ENCODE results near the gene IMMP2L. TPM values are rescaled to one million over a fixed set of nuclear protein-coding genes. Genes with fewer than 3 reads are reported as not detected.

Gene IMMP2L
- total and polyA plus RNA-seq, 2 of the 4 experiments (the other 2 are of a cell fraction), result 5.8 to 9.3 TPM

- Histone ChIP-seq H2BK15ac (ENCODE audit: low read depth, low read length) (no peak overlapping the region), H2AFZ (replicated peaks; ENCODE audit: low read length, poor library complexity) (no peak overlapping the region), H2AK5ac (ENCODE audit: low read depth, low read length) (no peak overlapping the region), H3K27ac (ENCODE audit: insufficient read depth, low read length) (no peak overlapping the region), H2BK5ac (ENCODE audit: low read depth, low read length, poor library complexity, severe bottlenecking) (no peak overlapping the region), H3K4me3 (ENCODE audit: insufficient read depth, low read depth, low read length) (no peak overlapping the region), H3K56ac (ENCODE audit: extremely low read depth, insufficient read depth, low read length) (no peak overlapping the region), H3K4me1 (ENCODE audit: control insufficient read depth, insufficient read depth, low read length) (no peaks in the 10 kb centered on the region), H3K79me1 (ENCODE audit: low read depth in 1 of 2, low read length in 2 of 2) (no peaks in the 10 kb centered on the region), H2BK20ac (ENCODE audit: low read depth, low read length) (no peak overlapping the region), H3K9ac (ENCODE audit: low read depth, low read length) (no peak overlapping the region), H3K9me1 (ENCODE audit: insufficient read depth, low read length) (no peaks in the 10 kb centered on the region), H3K36me3 (ENCODE audit: control insufficient read depth, insufficient read depth, low read length) (no peaks in the 10 kb centered on the region), H3K4ac (ENCODE audit: low read depth, low read length) (no peak overlapping the region), H4K91ac (ENCODE audit: insufficient read depth, low read depth, low read length) (no peak overlapping the region), H3K27me3 (ENCODE audit: control insufficient read depth, insufficient read depth, low read length) (no peaks in the 10 kb centered on the region), H3K9me3 (ENCODE audit: control insufficient read depth, insufficient read depth, low read length) (no peaks in the 10 kb centered on the region), H3K4me2 (ENCODE audit: low read depth, low read length) (no peak overlapping the region), H3K23ac (ENCODE audit: low read depth, low read length) (no peak overlapping the region), H4K20me1 (ENCODE audit: insufficient read depth, low read length) (no peaks in the 10 kb centered on the region), H2BK120ac (ENCODE audit: low read depth, low read length) (no peak overlapping the region), H3K14ac (replicated peaks; ENCODE audit: low read depth, low read length) (no peak overlapping the region), H3K18ac (ENCODE audit: low read depth, low read length) (no peak overlapping the region), H2AK9ac (replicated peaks; ENCODE audit: low read depth, low read length, poor library complexity) (no peak overlapping the region), H4K8ac (ENCODE audit: low read depth in 2 of 2, low read length in 2 of 2) (no peak overlapping the region), H4K5ac (ENCODE audit: low read depth, low read length) (no peak overlapping the region)
- no peak for TF ChIP-seq CTCF (conservative IDR thresholded peaks at IDR 0.05; ENCODE audit: low read depth, low read length)
- TF ChIP-seq FOS (IDR thresholded peaks at IDR 0.05; ENCODE audit: low read depth, low read length), result no peak
- no peak for TF ChIP-seq POLR2A (IDR thresholded peaks at IDR 0.05; ENCODE audit: low read depth, low read length)
- TF ChIP-seq NFE2L2 (IDR thresholded peaks at IDR 0.05; ENCODE audit: low read depth, low read length), result no peak
- no peak for TF ChIP-seq CEBPB (IDR thresholded peaks at IDR 0.05; ENCODE audit: low read depth, low read length)
- TF ChIP-seq BHLHE40 (IDR thresholded peaks at IDR 0.05; ENCODE audit: low read depth, low read length), result no peak
- BruUV-seq (replicated peaks), result no TSS peak
- in situ Hi-C loops (cut with MboI; ENCODE audit: low sequenced_read_pairs) (no loop called here), intact Hi-C loops (cut with micrococcal nuclease) (no loop called here), dilution Hi-C loops (cut with HindIII; ENCODE audit: low sequenced_read_pairs, unreplicated experiment) (no loop called here)
- DNase-seq (no peak), ATAC-seq (ENCODE audit: low read depth) (no peak)
- CTCF ChIA-PET, result no interaction called here
- POLR2A ChIA-PET (ENCODE audit: unreplicated experiment), result no interaction called here
- WGBS, 2 experiments (ENCODE audit: extremely low coverage in 2 of 2, insufficient read length in 1 of 2), result no CpG with 5 or more reads among the region's 3 CpGs
Observed at GRCh38 chr7:110853263-110853662, 709.0 kb downstream of the IMMP2L start.
